Stimulated activated naive CD8-positive, alpha-beta T cell treated with anti-CD3 and anti-CD28 coated beads, Interleukin-15, amount 100 ng/mL, for 72 hours (primary cell): Measurements from ENCODE around the gene PRDM16.

ENCODE experiments used
- ATAC-seq: fragments of 150-1000 bp; cut with Tn5 transposase; 2 replicates; pipeline ENCODE4 v1.10.0; 2021; ENCODE audit warnings: mild to moderate bottlenecking, moderate library complexity
- DNase-seq, 2 donors: peaks; one replicate each; pipeline ENCODE4 v3.0.0; 2021 to 2022
- H3K27ac Mint-ChIP-seq, 2 donors: one replicate each; pipeline ENCODE4 v1.8.0; 2022; ENCODE audit warnings: mild to moderate bottlenecking in 2 of 2, mixed read lengths in 2 of 2, moderate library complexity in 2 of 2
- H3K27me3 Mint-ChIP-seq: one replicate; pipeline ENCODE4 v1.8.0; 2022; ENCODE audit warnings: mixed read lengths
- H3K4me1 Mint-ChIP-seq: one replicate; pipeline ENCODE4 v1.8.0; 2022; ENCODE audit warnings: mild to moderate bottlenecking, mixed read lengths
- H3K4me3 Mint-ChIP-seq, 2 donors: one replicate each; pipeline ENCODE4 v1.8.0; 2022; ENCODE audit warnings: mild to moderate bottlenecking in 2 of 2, mixed read lengths in 2 of 2, moderate library complexity in 1 of 2
- H3K9me3 Mint-ChIP-seq, 2 donors: one replicate each; pipeline ENCODE4 v1.8.0; 2022; ENCODE audit warnings: mixed read lengths in 2 of 2

PRDM16 gene

DNA sequence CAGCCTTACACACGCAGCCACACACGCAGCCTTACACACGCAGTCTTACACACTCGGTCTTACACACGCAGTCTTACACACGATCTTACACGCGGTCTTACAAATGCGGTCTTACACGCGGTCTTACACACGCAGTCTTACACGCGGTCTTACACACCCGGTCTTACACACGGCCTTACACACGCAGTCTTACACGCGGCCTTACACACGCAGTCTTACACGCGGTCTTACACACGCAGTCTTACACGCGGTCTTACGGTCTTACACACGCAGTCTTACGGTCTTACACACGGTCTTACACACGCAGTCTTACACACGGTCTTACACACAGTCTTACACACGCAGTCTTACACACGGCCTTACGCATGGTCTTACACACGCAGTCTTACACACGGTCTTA is 111.9 kb downstream of the PRDM16 start:
- H3K27me3 Mint-ChIP-seq: peaks cover 37% of the 10 kb centered on the region
- no peak for ATAC-seq
- no peak for DNase-seq
- H3K9me3 Mint-ChIP-seq: no peaks in the 10 kb centered on the region
- H3K27ac Mint-ChIP-seq: no peak overlapping the region
- H3K4me3 Mint-ChIP-seq: no peak overlapping the region
- H3K4me1 Mint-ChIP-seq: no peaks in the 10 kb centered on the region

GRCh38 chr1:3181956-3182355 is 113.0 kb downstream of the PRDM16 start:
- no peak overlapping the region for H3K4me3 Mint-ChIP-seq
- no peak overlapping the region for H3K27ac Mint-ChIP-seq
- peaks cover 48% of the 10 kb centered on the region for H3K27me3 Mint-ChIP-seq
- no peak for DNase-seq
- ATAC-seq: no peak
- no peaks in the 10 kb centered on the region for H3K4me1 Mint-ChIP-seq
- no peaks in the 10 kb centered on the region for H3K9me3 Mint-ChIP-seq

DNA sequence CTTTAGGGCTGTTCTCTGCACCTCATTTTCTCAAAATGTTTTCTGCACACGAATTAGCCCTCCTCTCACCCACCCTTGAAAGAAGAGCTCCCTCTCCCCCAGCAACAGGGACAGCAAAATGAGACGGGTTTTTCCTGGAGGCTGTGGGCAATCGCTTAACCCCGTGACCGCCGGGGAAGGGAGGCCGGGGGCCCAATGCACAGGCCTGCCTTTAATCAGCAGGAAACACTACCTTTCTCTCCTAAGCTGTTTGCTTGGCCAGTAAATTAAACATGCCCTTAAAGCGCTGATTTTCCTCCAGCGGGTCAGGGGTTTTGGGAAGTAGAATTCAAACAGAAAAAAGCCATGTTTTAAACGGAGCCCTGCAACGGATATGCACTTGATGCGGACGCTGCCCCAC is 114.4 kb downstream of the PRDM16 start:
- no peak for DNase-seq
- no peak for ATAC-seq
- no peak overlapping the region for H3K4me3 Mint-ChIP-seq
- H3K27me3 Mint-ChIP-seq: peaks cover 62% of the 10 kb centered on the region
- H3K27ac Mint-ChIP-seq: no peak overlapping the region
- H3K4me1 Mint-ChIP-seq: no peaks in the 10 kb centered on the region
- no peaks in the 10 kb centered on the region for H3K9me3 Mint-ChIP-seq

DNA sequence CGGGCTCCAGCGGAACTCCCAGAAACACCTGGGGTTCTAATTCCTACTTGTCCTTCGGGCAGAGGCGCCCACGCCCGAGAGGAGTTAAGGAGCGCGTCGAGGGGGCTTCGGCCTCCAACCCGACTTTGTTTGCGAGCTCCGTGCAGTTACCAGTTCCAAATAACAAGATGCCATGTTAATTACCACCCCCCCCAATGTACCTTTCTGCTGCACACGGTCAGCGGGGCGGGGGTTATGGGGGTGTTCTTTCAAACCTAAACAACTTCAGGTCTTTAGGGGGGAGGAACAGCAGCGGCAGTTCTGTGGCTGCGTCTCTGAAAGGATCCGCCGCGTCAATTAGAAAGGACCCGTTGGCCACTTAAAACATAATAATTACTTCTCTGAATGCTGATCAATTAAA is 114.8 kb downstream of the PRDM16 start:
- Mint-ChIP-seq H3K4me3 (no peak overlapping the region), H3K4me1 (no peaks in the 10 kb centered on the region), H3K27me3 (peaks cover 66% of the 10 kb centered on the region), H3K9me3 (no peaks in the 10 kb centered on the region), H3K27ac (no peak overlapping the region)
- DNase-seq (no peak), ATAC-seq (no peak)

DNA sequence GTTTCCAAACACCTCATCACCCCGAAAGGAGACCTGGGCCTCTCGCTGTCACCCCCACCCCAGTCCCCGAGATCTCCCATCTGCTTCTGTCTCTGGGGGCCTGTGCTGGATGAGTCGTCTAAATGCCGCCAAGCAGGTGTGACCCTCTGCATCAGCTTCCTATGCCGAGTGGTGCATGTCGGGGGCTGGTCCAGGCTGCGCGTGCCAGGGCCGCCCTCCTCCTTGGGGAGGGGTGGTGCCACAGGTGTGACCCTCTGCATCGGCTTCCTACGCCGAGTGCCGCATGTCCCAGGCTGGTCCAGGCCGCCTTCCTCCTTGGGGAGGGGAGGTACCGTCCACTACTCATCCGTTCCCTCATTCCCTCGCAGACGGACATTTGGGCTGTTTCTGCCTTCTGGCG is 115.7 kb downstream of the PRDM16 start:
- no peak overlapping the region for H3K4me3 Mint-ChIP-seq
- no peak overlapping the region for H3K27ac Mint-ChIP-seq

DNA sequence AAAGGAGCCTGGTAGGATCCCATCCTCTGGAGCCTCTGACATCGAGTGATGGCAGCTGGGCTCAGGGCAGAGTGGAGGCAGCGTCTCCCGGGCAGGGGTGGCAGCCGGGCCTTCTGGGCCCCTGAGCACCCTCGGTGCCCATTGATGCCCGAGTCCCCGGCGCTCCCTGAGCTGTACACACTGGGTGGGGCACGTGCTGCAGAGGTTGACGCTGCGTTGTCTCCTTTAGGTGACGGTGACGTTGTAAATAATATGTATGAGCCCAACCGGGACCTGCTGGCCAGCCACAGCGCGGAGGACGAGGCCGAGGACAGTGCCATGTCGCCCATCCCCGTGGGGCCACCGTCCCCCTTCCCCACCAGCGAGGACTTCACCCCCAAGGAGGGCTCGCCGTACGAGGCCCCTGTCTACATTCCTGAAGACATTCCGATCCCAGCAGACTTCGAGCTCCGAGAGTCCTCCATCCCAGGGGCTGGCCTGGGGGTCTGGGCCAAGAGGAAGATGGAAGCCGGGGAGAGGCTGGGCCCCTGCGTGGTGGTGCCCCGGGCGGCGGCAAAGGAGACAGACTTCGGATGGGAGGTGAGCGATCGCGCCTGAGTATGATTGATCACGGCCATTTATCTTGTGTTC is 117.0 kb downstream of the PRDM16 start:
- ATAC-seq (no peak), DNase-seq (no peak)
- peaks cover 75% of the 10 kb centered on the region for H3K27me3 Mint-ChIP-seq
- no peaks in the 10 kb centered on the region for H3K9me3 Mint-ChIP-seq
- no peak overlapping the region for H3K27ac Mint-ChIP-seq
- no peak overlapping the region for H3K4me3 Mint-ChIP-seq
- H3K4me1 Mint-ChIP-seq: no peaks in the 10 kb centered on the region

More for the DNA sequence above, 115.7 kb downstream of the PRDM16 start:
- no peak for ATAC-seq
- Mint-ChIP-seq H3K9me3 (no peaks in the 10 kb centered on the region), H3K4me1 (no peaks in the 10 kb centered on the region), H3K27me3 (peaks cover 75% of the 10 kb centered on the region)
- DNase-seq: no peak

GRCh38 chr1:3186526-3186921 is 117.5 kb downstream of the PRDM16 start:
- no peak for DNase-seq
- Mint-ChIP-seq H3K9me3 (no peaks in the 10 kb centered on the region), H3K27ac (no peak overlapping the region), H3K4me3 (no peak overlapping the region), H3K4me1 (no peaks in the 10 kb centered on the region), H3K27me3 (peaks cover 75% of the 10 kb centered on the region)
- no peak for ATAC-seq

- no peaks in the 10 kb centered on the region for H3K4me1 Mint-ChIP-seq
- H3K27ac Mint-ChIP-seq: no peak overlapping the region
- DNase-seq: no peak
- H3K27me3 Mint-ChIP-seq: peaks cover 71% of the 10 kb centered on the region
- no peaks in the 10 kb centered on the region for H3K9me3 Mint-ChIP-seq
- H3K4me3 Mint-ChIP-seq: no peak overlapping the region
- no peak for ATAC-seq
Observed at GRCh38 chr1:3187415-3188149, 118.6 kb downstream of the PRDM16 start.

DNA sequence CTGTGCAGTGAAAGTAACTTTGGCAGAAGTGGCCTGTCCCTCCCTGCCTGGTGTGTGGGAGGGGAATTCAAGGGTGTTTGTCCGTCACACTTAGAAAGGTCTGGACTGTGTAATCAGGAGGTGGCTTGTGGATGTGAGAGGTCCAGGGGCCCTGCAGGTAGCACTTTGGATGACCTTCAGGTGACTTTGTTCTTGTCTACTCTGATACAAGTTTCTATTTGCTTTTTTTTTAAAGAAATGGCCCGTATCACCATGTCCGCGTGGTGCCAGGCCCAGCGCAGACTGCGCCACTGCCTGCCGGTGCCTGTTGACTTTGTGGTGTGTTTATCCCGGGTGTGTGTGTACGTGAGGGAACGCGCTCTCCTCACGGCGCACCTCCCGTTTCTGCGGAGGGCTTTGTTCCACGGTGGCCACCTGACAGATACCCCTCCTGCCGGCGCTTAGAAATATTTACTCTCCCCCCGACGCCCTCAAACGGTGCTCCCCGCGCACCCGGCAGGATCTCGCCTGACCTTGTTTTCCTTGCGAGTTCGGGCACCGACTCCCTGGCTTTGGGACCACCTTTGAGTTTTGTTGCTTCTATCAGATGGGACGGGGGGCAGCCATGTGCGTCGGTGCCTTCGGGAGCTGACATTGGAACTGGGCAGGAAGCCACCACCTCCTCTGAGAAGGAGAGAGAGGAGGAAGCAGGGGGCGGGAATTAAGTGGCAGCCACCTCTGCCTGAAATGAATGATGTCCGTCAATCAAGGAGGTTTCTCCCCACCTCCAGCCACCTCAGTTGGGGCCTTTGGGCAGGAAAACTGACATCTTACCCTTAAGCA is 119.4 kb downstream of the PRDM16 start:
- Mint-ChIP-seq H3K27ac (no peak overlapping the region), H3K4me3 (no peak overlapping the region), H3K9me3 (no peaks in the 10 kb centered on the region), H3K4me1 (no peaks in the 10 kb centered on the region), H3K27me3 (peaks cover 63% of the 10 kb centered on the region)
- ATAC-seq (no peak), DNase-seq (no peak)

- Mint-ChIP-seq H3K27me3 (peaks cover 43% of the 10 kb centered on the region), H3K9me3 (no peaks in the 10 kb centered on the region), H3K4me3 (no peak overlapping the region), H3K4me1 (no peaks in the 10 kb centered on the region), H3K27ac (no peak overlapping the region)
- no peak for DNase-seq
- no peak for ATAC-seq
Observed at GRCh38 chr1:3190256-3191041, 121.4 kb downstream of the PRDM16 start.

DNA sequence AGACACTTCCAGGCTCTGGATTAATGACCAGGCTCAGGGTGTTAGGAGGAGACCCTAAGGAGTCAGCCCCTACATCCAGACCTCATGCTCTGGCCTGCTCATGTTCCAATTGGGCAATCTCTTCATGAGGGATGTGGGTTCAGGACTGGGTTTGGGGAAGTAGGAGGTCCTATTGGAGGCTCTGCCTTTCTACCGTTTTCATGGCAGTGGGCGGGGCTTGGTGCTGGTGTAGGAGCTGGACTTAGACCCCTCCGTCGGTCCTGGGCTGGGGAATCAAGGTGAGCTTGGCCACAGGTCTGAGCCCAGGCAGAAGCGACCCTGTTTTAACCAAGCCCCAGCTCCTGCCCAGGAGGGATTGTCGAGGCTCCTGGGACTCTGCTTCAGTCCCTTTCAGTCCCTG is 123.4 kb downstream of the PRDM16 start:
- Mint-ChIP-seq H3K27me3 (peaks cover 23% of the 10 kb centered on the region), H3K4me3 (no peak overlapping the region), H3K9me3 (no peaks in the 10 kb centered on the region), H3K4me1 (no peaks in the 10 kb centered on the region), H3K27ac (no peak overlapping the region)
- ATAC-seq: no peak
- DNase-seq: no peak

- Mint-ChIP-seq H3K27ac (no peak overlapping the region), H3K4me3 (no peak overlapping the region), H3K9me3 (no peaks in the 10 kb centered on the region), H3K27me3 (peaks cover 19% of the 10 kb centered on the region), H3K4me1 (no peaks in the 10 kb centered on the region)
- DNase-seq (no peak), ATAC-seq (no peak)
Observed at GRCh38 chr1:3192825-3193224, 123.8 kb downstream of the PRDM16 start.

DNA sequence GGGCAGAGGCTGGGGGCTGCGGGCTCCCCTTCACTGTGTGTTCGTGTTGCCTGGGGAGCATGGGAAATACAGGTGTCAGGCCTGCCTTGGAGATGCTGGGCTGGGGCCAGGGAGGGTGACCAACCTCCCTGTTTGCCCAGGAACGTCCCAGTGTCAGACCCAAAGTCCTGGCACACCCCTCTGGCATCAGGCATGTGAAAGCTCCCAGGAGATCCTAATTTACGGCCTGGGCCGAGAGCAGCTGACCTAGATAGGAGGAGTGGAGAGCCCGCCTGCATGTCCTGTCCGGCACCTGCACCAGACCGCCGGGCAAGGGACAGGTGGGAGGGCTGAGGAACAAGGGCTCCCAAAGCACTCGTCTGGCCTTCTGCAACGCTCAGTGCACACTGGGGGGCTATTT is 124.8 kb downstream of the PRDM16 start:
- Mint-ChIP-seq H3K4me3 (no peak overlapping the region), H3K4me1 (no peaks in the 10 kb centered on the region)
- no peak for ATAC-seq

GRCh38 chr1:3194760-3195479 is 125.9 kb downstream of the PRDM16 start:
- H3K4me1 Mint-ChIP-seq: no peaks in the 10 kb centered on the region
- H3K4me3 Mint-ChIP-seq: no peak overlapping the region
- DNase-seq (no peak), ATAC-seq (no peak)
- no peaks in the 10 kb centered on the region for H3K27me3 Mint-ChIP-seq
- H3K9me3 Mint-ChIP-seq: no peaks in the 10 kb centered on the region
- no peak overlapping the region for H3K27ac Mint-ChIP-seq

More for the DNA sequence above, 124.8 kb downstream of the PRDM16 start:
- no peak overlapping the region for H3K27ac Mint-ChIP-seq
- H3K27me3 Mint-ChIP-seq: peaks cover 9% of the 10 kb centered on the region
- no peaks in the 10 kb centered on the region for H3K9me3 Mint-ChIP-seq
- DNase-seq: no peak

- Mint-ChIP-seq H3K4me1 (no peaks in the 10 kb centered on the region), H3K27me3 (no peaks in the 10 kb centered on the region), H3K4me3 (no peak overlapping the region), H3K9me3 (no peaks in the 10 kb centered on the region), H3K27ac (no peak overlapping the region)
- DNase-seq (no peak), ATAC-seq (no peak)
Observed at GRCh38 chr1:3195480-3195815, 126.4 kb downstream of the PRDM16 start.
